MV-4-11 (cell line): ENCODE results near the gene SOD3.

ENCODE experiments used
- DNase-seq: peaks from one replicate; lab custom pipeline; 2025; lab: John Stamatoyannopoulos, UW

The SOD3 gene

GRCh38 chr4:24775032-24775605 is 20.3 kb upstream of the SOD3 start:
- DNase-seq, result no peak

GRCh38 chr4:24775750-24776149 is 19.6 kb upstream of the SOD3 start:
- no peak for DNase-seq

- no peak for DNase-seq
Observed at GRCh38 chr4:24777536-24778463, 17.6 kb upstream of the SOD3 start.

DNA sequence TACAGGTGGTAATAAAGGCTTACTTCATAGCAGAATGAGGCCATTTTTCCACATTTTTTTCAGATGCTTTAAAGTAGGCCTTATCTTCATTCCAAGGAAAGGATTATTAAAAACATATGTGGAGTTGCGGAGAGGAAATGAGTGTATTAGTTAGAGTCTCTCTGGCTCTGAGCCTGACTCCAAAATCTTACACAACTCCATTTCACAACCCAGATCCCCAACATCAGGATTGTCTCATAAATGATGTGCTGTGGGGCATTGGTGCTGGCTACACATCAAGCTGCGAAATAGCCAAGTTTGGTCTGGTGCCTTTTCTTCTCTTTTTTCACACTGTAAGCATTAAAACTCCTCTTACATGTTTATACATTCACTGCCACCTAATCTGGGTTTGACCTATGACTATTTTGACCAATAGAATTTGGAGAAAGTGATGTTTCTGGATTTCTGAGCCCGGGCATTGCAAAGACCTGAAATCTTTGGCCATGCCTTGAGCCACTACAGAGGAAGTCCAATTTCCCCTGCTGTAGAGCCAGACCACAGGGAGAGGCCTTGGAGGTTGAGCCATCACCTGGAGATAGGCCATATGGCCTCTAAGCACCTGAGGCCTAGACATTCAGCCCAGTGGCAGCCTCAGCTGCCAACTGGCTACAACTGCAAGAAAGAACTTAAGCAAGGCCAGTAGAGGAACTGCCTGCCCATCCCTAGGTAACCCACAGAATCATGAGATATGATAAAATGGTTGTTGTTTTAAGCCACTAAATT is 16.7 kb upstream of the SOD3 start:
- peak; percentile 28 for DNase-seq

GRCh38 chr4:24780936-24781495 is 14.4 kb upstream of the SOD3 start:
- DNase-seq, result no peak

- DNase-seq, result no peak
Observed at GRCh38 chr4:24781999-24782745, 13.2 kb upstream of the SOD3 start.

GRCh38 chr4:24783506-24783905 is 11.9 kb upstream of the SOD3 start:
- DNase-seq, result no peak

- DNase-seq, result no peak
Observed at GRCh38 chr4:24791043-24791442, 4.3 kb upstream of the SOD3 start.

GRCh38 chr4:24792552-24792951 is 2.8 kb upstream of the SOD3 start:
- DNase-seq, result no peak

DNA sequence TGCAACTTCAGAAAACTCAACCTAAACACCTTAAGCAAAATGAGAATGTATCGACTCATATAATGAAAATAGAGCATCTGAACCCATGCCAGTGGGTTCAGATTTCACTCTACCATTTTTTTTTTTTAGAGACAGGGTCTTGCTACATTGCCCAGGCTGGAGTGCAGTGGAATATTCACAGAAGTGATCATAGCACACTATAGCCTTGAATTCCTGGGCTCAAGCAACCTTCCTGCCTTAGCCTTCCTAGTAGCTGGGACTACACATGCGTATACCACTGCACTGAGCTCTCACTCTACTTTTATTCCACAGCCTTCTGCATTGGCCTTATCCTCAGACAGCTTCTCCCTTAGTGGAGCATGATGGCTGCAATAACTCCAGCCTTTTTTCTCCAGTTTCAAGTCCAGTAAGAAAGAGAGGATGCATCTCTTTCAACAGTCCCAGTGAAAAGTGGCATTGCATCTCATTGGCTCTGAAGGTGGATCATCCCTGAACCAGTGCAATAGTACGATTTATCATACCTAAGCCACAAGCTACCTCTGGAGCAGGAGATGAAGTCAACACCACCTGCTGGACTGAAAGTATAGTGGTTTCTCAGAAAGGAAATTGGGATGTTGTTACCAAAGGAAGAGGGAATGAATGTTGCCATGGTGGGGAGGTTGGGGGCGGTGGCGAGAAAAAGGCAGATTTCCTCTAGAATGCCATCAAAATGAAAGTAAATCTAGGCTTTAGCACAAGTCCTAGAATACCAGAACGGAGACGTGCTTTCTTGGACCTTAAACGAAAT is 2.0 kb upstream of the SOD3 start:
- no peak for DNase-seq

DNA sequence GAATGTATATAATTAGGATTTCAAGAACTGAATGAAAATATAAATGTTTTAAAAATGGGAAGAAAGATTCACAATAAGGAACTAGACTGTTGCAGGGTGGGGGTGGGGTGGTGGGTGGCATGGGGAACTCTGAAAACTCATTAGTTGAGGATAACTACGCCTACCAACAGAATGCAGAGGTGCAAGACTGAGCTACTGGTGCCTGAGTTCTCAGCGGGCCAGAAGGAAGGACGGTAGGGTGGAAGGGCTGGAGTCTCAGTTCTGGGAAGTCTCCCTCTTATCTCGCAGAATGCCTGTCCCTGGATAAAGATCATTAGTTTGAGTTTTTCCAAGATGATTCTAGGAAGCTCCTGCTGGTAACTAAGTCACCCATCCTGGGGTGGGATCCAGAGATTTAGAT is 1.3 kb upstream of the SOD3 start:
- no peak for DNase-seq

- no peak for DNase-seq
Observed at GRCh38 chr4:24794480-24794879, 893 bp upstream of the SOD3 start.

DNA sequence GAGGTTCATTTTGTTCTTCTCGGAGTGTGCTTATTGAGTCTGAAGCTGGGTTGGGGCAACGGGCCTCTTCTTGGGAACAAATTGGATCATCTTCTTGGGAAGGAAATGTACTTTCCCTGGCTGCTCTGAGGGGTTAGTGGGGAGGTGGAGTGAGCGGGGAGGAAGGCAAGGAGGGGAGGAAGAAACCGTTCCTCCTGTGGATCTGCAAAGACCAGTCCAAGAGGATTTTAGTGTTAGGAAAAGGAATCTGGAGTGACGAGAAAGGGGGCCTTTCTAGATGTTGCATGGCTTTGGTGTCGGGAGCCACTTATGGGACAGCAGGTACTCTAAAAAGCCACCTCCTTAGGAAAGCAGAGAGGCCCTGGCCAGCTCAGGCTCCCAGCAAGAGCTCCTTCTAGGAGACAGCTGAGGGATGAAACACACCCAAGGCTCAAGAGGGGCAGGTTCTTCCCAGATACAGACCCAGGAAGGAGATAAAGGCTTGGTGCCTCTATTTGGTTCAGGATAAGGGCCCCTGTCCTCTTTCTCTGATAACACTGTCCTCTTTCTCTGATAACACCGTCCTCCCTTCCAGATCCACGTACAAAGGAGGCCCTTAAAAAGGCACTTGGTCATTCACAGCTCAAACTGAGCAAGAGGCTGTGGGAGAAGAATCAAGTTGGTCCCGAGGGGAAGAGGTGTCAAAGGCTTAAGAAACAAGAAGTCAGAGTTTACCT is 451 bp downstream of the SOD3 start:
- DNase-seq, result no peak

DNA sequence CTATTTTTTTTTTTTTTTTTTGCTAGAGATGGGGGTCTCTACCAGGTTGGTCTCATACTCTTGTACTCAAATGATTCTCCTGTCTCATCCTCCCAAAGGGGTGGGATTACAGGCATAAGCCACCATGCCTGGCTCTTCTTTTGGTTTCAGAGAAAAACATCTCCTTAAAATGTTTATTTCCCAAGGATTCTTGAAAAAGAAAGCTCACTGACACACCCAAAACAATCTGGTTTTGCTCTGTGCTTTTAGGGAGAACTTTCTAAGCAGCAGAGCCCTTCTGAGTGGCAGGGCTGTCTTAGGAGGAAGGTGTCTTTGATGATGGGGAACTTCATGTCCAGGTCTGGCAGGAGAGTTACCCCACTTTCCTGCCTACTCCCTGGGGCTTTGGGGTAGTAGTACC is 1.2 kb downstream of the SOD3 start:
- no peak for DNase-seq

DNA sequence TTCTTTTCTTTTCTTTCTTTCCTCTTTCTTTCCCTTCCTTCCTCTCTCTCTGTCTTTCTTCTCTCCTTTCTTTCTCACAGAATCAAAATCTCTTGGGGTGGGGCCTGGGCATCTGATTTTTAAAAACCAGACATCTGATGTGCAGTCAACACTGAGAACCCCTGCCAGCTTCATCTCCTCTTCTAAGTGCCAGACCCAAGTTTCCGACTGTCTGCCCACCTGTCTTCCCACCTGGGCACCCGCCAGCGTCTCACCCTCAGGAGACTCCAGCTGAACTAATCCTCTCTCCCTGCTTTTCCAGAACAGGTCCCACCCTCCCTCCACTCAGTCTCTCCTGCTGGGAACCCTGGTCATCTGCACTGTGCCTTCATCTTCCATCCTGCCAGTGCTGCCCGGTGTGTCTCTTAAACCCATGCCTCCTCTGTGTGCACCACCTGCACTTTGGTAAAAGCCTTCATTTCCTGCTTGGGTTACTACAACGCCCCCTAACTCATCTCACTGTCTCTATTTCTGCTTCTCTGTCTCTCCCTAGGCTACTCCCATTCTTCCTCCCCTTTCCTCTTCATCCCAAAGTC is 2.8 kb downstream of the SOD3 start:
- no peak for DNase-seq

DNA sequence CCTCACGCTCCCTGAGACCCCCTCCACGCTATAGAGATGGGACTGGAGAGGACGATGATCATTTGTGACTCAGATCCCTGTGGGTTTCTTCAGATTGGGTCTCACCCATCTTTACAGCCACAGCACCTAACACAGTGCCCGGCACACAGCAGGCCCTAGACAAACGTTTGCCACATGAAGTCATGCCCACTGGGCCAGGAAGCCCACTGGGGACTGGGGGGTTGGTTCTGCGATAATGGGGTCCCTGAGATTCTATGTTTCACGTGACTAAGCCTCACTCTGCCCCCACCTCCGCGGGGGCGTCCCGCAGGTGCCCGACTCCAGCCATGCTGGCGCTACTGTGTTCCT is 3.8 kb downstream of the SOD3 start:
- DNase-seq, result no peak

- DNase-seq, result no peak
Observed at GRCh38 chr4:24799544-24800324, 4.4 kb downstream of the SOD3 start.

GRCh38 chr4:24800325-24800895 is 5.0 kb downstream of the SOD3 start:
- DNase-seq, result no peak
